Erythroblast (primary cell): Measurements from ENCODE around the gene ISX.
"Not testable (repeated sequence)": the region's sequence is repeated elsewhere in the genome, so short reads cannot be mapped to it uniquely, and the experiment has no call there.

Experiments
- GATA1 ChIP-seq: IDR thresholded peaks from 2 replicates; pipeline ENCODE4 v1.6.1; 2011; ENCODE audit warnings: low read depth, mild to moderate bottlenecking, control low read depth, low read length, moderate library complexity
- POLR2A ChIP-seq: IDR thresholded peaks from 2 replicates; pipeline ENCODE4 v1.6.1; 2011; ENCODE audit warnings: mild to moderate bottlenecking, low read length

DNA sequence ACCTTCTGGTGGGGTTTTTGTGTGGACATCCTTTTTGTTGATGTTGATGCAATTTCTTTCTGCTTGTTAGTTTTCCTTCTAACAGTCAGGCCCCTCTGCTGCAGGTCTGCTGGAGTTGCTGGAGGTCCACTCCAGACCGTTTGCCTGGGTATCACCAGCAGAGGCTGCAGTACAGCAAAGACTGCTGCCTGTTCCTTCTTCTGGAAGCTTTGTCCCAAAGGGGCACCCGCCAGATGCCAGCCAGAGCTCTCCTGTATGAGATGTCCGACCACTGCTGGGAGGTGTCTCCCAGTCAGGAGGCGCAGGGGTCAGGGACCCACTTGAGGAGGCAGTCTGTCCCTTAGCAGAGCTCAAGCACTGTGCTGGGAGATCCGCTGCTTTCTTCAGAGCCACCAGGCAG lies 35.8 kb upstream of the ISX start:
- TF ChIP-seq POLR2A, GATA1: not testable (repeated sequence)
